Nephron progenitor cell (in vitro differentiated cells): ENCODE measurements around the gene TTLL6.
"Not testable (repeated sequence)": the region's sequence is repeated elsewhere in the genome, so short reads cannot be mapped to it uniquely, and the experiment has no call there.

ENCODE experiments used
- DNase-seq: peaks from one replicate; pipeline ENCODE4 v3.0.0; 2021
- H3K27ac Mint-ChIP-seq: 2 replicates; pipeline ENCODE4 v1.8.0; 2021; ENCODE audit warnings: mild to moderate bottlenecking, moderate library complexity, mixed read lengths
- H3K27me3 Mint-ChIP-seq: 2 replicates; pipeline ENCODE4 v1.8.0; 2021; ENCODE audit warnings: mild to moderate bottlenecking, low read depth, mixed read lengths; ENCODE audit not compliant: poor library complexity
- H3K36me3 Mint-ChIP-seq: 2 replicates; pipeline ENCODE4 v1.8.0; 2021; ENCODE audit warnings: low read depth, mixed read lengths
- H3K4me1 Mint-ChIP-seq: 2 replicates; pipeline ENCODE4 v1.8.0; 2021; ENCODE audit warnings: mixed read lengths
- H3K4me3 Mint-ChIP-seq: 2 replicates; pipeline ENCODE4 v1.8.0; 2021; ENCODE audit warnings: mild to moderate bottlenecking, moderate library complexity, mixed read lengths
- H3K9me3 Mint-ChIP-seq: 2 replicates; pipeline ENCODE4 v1.8.0; 2021; ENCODE audit warnings: mild to moderate bottlenecking, moderate library complexity, mixed read lengths
- CTCF ChIP-seq: fragments of 200-600 bp; sonication (generic); IDR thresholded peaks from 2 replicates; pipeline ENCODE4 v1.5.0; 2021; ENCODE audit warnings: antibody characterized with exemption

TTLL6 gene

DNA sequence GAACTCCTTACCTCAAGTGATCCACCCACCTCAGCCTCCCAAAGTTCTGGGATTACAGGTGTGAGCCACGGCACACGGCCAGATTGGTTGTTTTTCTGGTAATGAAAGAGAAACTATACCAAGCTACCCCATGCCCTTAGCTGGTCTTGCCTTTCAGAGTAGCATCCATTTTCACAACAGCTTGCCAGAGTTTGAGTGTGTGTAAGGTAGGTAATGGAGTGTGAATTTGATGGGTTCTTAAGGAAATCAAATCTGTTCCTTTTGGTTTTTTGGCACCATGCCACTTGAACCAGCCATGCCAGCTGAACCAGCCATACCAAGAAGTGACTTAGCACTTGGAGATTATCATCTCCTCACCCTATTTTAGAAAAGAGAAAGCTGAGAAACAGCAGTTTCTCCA lies 18.9 kb upstream of the TTLL6 start:
- no peak for TF ChIP-seq CTCF
- H3K27ac Mint-ChIP-seq, result no peak overlapping the region
- H3K4me1 Mint-ChIP-seq, result peaks cover 26% of the 10 kb centered on the region
- H3K9me3 Mint-ChIP-seq, result no peaks in the 10 kb centered on the region
- DNase-seq, result no peak
- H3K36me3 Mint-ChIP-seq, result peaks cover 13% of the 10 kb centered on the region
- H3K27me3 Mint-ChIP-seq, result peaks cover 3% of the 10 kb centered on the region
- no peak overlapping the region for H3K4me3 Mint-ChIP-seq

GRCh38 chr17:48834973-48835372 lies 17.9 kb upstream of the TTLL6 start:
- H3K4me1 Mint-ChIP-seq, result peaks cover 23% of the 10 kb centered on the region
- H3K4me3 Mint-ChIP-seq, result no peak overlapping the region

GRCh38 chr17:48831549-48831883 lies 14.5 kb upstream of the TTLL6 start:
- H3K4me1 Mint-ChIP-seq, result peaks cover 23% of the 10 kb centered on the region
- no peak for TF ChIP-seq CTCF
- H3K27ac Mint-ChIP-seq, result no peak overlapping the region
- DNase-seq, result no peak
- peak overlapping the region; percentile 96 for H3K4me3 Mint-ChIP-seq
- no peaks in the 10 kb centered on the region for H3K36me3 Mint-ChIP-seq
- H3K27me3 Mint-ChIP-seq, result peaks cover 9% of the 10 kb centered on the region
- no peaks in the 10 kb centered on the region for H3K9me3 Mint-ChIP-seq

More at GRCh38 chr17:48834973-48835372, 17.9 kb upstream of the TTLL6 start:
- no peak overlapping the region for H3K27ac Mint-ChIP-seq
- peaks cover 6% of the 10 kb centered on the region for H3K27me3 Mint-ChIP-seq
- TF ChIP-seq CTCF, result no peak
- peaks cover 7% of the 10 kb centered on the region for H3K36me3 Mint-ChIP-seq
- H3K9me3 Mint-ChIP-seq, result no peaks in the 10 kb centered on the region
- no peak for DNase-seq

DNA sequence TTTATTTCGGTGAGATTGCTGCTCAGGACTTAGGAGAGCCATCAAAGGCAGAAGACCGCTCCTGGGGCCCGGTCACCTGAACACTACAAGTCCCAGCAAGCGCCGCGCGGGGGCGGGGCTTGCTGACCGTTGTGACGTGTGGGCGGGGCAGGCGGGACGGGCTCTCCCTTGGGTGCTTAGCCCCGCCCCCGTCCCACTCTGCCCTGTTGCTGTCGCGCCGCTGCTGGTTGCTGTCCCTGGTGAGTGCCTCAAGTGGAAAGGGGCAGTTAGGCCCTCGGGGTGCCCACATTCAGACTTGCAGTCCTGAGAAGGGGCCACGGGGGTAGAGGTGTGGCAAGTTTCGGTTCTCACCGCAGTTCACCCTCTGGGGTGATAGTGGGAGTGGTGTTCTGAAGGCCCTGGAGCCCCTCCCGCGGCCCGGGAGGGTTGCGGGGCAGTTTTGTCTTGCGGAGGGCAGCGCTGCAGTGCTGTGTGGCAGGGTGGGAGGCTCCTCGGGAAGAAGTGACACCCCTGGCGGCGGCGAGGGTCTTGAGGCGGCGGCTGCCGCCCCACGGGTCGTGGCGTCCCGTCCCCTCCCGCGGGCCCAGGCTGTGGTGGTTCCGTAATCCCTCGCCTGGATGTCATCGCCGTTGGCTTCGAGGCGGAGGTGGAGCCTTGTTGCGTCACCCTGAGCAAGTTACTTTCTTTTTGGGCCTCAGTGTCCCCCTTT lies 14.0 kb upstream of the TTLL6 start, which contains the start of gene CALCOCO2:
CALCOCO2 (plus strand) TSS at position 196 of the 709 bp plus-strand sequence. CDS start 10,673 bp downstream, outside the sequence.
- Mint-ChIP-seq H3K27ac (peak within 1 kb of the TSS; percentile 20), H3K36me3 (no peaks in the 10 kb centered on the region), H3K4me1 (peaks cover 26% of the 10 kb centered on the region), H3K9me3 (no peaks in the 10 kb centered on the region), H3K4me3 (peak within 1 kb of the TSS; percentile 96), H3K27me3 (peaks cover 9% of the 10 kb centered on the region)
- TF ChIP-seq CTCF, result no peak
- DNase-seq, result peak; percentile 90

GRCh38 chr17:48825446-48826381 lies 8.7 kb upstream of the TTLL6 start:
- Mint-ChIP-seq H3K9me3 (no peaks in the 10 kb centered on the region), H3K4me3 (no peak overlapping the region), H3K27me3 (peaks cover 13% of the 10 kb centered on the region), H3K36me3 (no peaks in the 10 kb centered on the region), H3K27ac (no peak overlapping the region), H3K4me1 (peaks cover 29% of the 10 kb centered on the region)
- no peak for DNase-seq
- no peak for TF ChIP-seq CTCF

DNA sequence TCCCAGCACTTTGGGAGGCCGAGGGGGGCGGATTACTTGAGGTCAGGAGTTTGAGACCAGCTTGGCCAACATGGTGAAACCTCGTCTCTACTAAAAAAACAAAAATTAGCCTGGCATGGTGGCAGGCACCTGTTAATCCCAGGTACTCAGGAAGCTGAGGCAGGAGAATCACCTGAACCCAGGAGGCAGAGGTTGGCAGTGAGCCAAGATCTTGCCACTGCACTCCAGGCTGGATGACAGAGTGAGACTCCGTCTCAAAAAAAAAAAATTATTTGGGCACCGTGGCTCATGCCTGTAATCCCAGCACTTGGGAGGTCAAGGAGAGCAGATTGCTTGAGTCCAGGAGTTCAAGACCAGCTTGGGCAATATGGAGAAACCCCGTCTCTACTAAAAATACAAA lies 3.9 kb upstream of the TTLL6 start:
- H3K36me3 Mint-ChIP-seq, H3K27ac Mint-ChIP-seq, DNase-seq, H3K4me3 Mint-ChIP-seq, H3K9me3 Mint-ChIP-seq: not testable (repeated sequence)
- Mint-ChIP-seq H3K4me1 (peaks cover 53% of the 10 kb centered on the region), H3K27me3 (peaks cover 23% of the 10 kb centered on the region)
